ENCODE data around the gene ZEB1. TPM values are rescaled to one million over a fixed set of nuclear protein-coding genes. Genes with fewer than 3 reads are reported as not detected.

Gene ZEB1
- total and polyA plus RNA-seq, 2 of the 4 experiments (the other 2 are of a cell fraction), result 23.7 to 108 TPM

- peaks cover 10% of the 10 kb centered on the region for H3K9me1 ChIP-seq (ENCODE audit: insufficient read depth, low read length)
- TF ChIP-seq RCOR1 (IDR thresholded peaks at IDR 0.05; ENCODE audit: insufficient replicate concordance, low read length) (no peak), SMC3 (IDR thresholded peaks at IDR 0.05; ENCODE audit: low read depth, low read length) (no peak), BHLHE40 (IDR thresholded peaks at IDR 0.05; ENCODE audit: low read depth, low read length) (no peak), MAFK (IDR thresholded peaks at IDR 0.05; ENCODE audit: low read depth, low read length) (no peak), CHD1 (IDR thresholded peaks at IDR 0.05; ENCODE audit: low read depth, low read length) (no peak), RAD21 (IDR thresholded peaks at IDR 0.05; ENCODE audit: low read length) (no peak), USF2 (IDR thresholded peaks at IDR 0.05; ENCODE audit: low read depth, low read length) (no peak), CTCF (conservative IDR thresholded peaks at IDR 0.05; ENCODE audit: low read depth, low read length) (no peak)
- ATAC-seq (ENCODE audit: low read depth), result no peak
- H2BK20ac ChIP-seq (ENCODE audit: low read depth, low read length), result no peak overlapping the region
- no peak overlapping the region for H2BK5ac ChIP-seq (ENCODE audit: low read depth, low read length, poor library complexity, severe bottlenecking)
- in situ Hi-C loops (cut with MboI; ENCODE audit: low sequenced_read_pairs) (loop anchor here (25.0 kb wide), 1 partner anchor 465 kb away; no protein-coding TSS in a partner anchor), intact Hi-C loops (cut with micrococcal nuclease) (no loop called here), dilution Hi-C loops (cut with HindIII; ENCODE audit: low sequenced_read_pairs, unreplicated experiment) (no loop called here)
- peaks cover 2% of the 10 kb centered on the region; the same call in 1 of the 2 replicates for H3K36me3 ChIP-seq (ENCODE audit: control insufficient read depth, insufficient read depth, low read length)
- no peak overlapping the region for H3K27ac ChIP-seq (ENCODE audit: insufficient read depth, low read length)
- no peak overlapping the region for H2AK9ac ChIP-seq (replicated peaks; ENCODE audit: low read depth, low read length, poor library complexity)
- ChIA-PET CTCF (no interaction called here), POLR2A (ENCODE audit: unreplicated experiment) (no interaction called here)
- H2BK15ac ChIP-seq (ENCODE audit: low read depth, low read length), result no peak overlapping the region
- H3K9me3 ChIP-seq (ENCODE audit: control insufficient read depth, insufficient read depth, low read length), result peaks cover 3% of the 10 kb centered on the region; the same call in 1 of the 2 replicates
- peaks cover 90% of the 10 kb centered on the region for H4K20me1 ChIP-seq (ENCODE audit: insufficient read depth, low read length)
- no TSS peak for BruUV-seq (replicated peaks)
- H3K23ac ChIP-seq (ENCODE audit: low read depth, low read length), result no peak overlapping the region
- H2AK5ac ChIP-seq (ENCODE audit: low read depth, low read length), result no peak overlapping the region
- peaks cover 9% of the 10 kb centered on the region for H3K4me1 ChIP-seq (ENCODE audit: control insufficient read depth, insufficient read depth, low read length)
- no peak overlapping the region for H3K18ac ChIP-seq (ENCODE audit: low read depth, low read length)
- H2BK120ac ChIP-seq (ENCODE audit: low read depth, low read length), result no peak overlapping the region
- no peak overlapping the region for H3K9ac ChIP-seq (ENCODE audit: low read depth, low read length)
- no peak overlapping the region for H2AFZ ChIP-seq (replicated peaks; ENCODE audit: low read length, poor library complexity)
- H3K4me3 ChIP-seq (ENCODE audit: insufficient read depth, low read depth, low read length), result no peak overlapping the region
- no peak overlapping the region for H3K4ac ChIP-seq (ENCODE audit: low read depth, low read length)
- H4K5ac ChIP-seq (ENCODE audit: low read depth, low read length), result no peak overlapping the region
- peaks cover 4 to 55% of the 10 kb centered on the region in 2 experiments for H3K79me1 ChIP-seq (ENCODE audit: low read depth in 1 of 2, low read length in 2 of 2)
- no peak overlapping the region for H4K8ac ChIP-seq (ENCODE audit: low read depth in 2 of 2, low read length in 2 of 2)
- H4K91ac ChIP-seq (ENCODE audit: insufficient read depth, low read depth, low read length), result no peak overlapping the region
- H3K27me3 ChIP-seq (ENCODE audit: control insufficient read depth, insufficient read depth, low read length), result no peaks in the 10 kb centered on the region
- H3K4me2 ChIP-seq (ENCODE audit: low read depth, low read length), result no peak overlapping the region
- no peak overlapping the region for H3K56ac ChIP-seq (ENCODE audit: extremely low read depth, insufficient read depth, low read length)
- DNase-seq, result no peak
- no peak overlapping the region for H3K14ac ChIP-seq (replicated peaks; ENCODE audit: low read depth, low read length)
Measured at GRCh38 chr10:31347705-31348104, 28.7 kb downstream of the ZEB1 start.
